GM13976 (cell line): ENCODE measurements around the gene PLSCR1.
A peak's percentile ranks its signal among the peaks of the same experiment; 100 is the strongest.

Experiments used
- DNase-seq: peaks from one replicate; pipeline ENCODE4 v3.0.0; 2012; ENCODE audit warnings: low spot score
- in situ Hi-C: fragments of 300-500 bp; cut with MboI; formaldehyde crosslinking; loops from one replicate; pipeline ENCODE4 v1.12.0; 2022; ENCODE audit warnings: low sequenced_read_pairs, mixed read lengths, inconsistent platforms; ENCODE audit not compliant: unreplicated experiment
- TF ChIP-seq, protein P1 (sequence below): IDR thresholded peaks from 2 replicates; pipeline ENCODE4 v1.5.1; 2012; ENCODE audit warnings: borderline replicate concordance, mild to moderate bottlenecking; ENCODE audit not compliant: insufficient read depth; ENCODE audit errors: extremely low read depth, missing control alignments, control extremely low read depth

Gene PLSCR1

DNA sequence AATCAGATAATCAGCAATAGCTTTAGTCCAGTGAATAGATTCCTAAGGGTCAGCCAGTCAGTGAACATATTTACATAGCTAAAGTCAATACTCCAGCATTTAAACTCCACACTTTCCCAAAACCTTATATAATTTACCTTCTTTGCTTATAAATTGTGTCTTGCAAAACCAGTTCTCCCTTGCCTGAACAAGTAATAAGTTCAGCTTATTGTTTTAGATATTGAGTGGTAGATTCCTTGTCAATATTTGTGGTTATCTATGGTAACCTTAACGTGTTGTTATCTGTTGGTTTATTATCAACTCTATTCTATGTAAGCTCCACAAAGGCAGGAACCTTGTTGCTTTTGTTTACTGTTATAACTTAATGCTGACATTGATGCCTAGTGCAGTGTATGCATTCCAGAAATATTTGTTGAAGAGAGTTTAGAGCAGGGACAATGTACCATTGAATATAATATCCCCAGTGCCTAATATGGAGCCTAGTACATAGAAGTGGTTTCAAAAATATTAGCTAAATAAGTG, 36.7 kb upstream of the PLSCR1 start:
- in situ Hi-C loops: loop anchor here (25.0 kb wide), 1 partner anchor 369 kb away; no protein-coding TSS in a partner anchor
- DNase-seq: no peak
- TF ChIP-seq, protein P1, sequence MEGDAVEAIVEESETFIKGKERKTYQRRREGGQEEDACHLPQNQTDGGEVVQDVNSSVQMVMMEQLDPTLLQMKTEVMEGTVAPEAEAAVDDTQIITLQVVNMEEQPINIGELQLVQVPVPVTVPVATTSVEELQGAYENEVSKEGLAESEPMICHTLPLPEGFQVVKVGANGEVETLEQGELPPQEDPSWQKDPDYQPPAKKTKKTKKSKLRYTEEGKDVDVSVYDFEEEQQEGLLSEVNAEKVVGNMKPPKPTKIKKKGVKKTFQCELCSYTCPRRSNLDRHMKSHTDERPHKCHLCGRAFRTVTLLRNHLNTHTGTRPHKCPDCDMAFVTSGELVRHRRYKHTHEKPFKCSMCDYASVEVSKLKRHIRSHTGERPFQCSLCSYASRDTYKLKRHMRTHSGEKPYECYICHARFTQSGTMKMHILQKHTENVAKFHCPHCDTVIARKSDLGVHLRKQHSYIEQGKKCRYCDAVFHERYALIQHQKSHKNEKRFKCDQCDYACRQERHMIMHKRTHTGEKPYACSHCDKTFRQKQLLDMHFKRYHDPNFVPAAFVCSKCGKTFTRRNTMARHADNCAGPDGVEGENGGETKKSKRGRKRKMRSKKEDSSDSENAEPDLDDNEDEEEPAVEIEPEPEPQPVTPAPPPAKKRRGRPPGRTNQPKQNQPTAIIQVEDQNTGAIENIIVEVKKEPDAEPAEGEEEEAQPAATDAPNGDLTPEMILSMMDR: no peak

DNA sequence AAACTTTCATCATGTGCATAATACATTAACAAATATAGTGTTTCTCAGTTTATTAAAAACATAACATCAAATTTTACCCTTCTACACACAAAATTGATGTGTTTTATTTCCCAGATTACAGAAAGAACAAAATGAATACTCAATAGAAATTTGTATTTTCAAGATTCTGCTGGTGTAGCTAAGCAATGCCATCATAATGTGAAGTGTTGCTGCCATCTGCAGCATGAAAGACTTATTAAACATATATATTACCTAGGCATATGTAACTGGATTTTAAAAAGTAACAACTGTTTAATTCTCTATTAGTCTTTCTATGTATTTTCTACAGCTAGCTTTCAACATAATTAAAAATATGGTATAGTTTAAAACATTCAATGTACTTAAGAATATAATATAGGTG, 33.3 kb upstream of the PLSCR1 start:
- TF ChIP-seq, protein P1: peak; percentile 16
- DNase-seq: no peak
- in situ Hi-C loops: loop anchor here (25.0 kb wide), 1 partner anchor 365 kb away; no protein-coding TSS in a partner anchor

DNA sequence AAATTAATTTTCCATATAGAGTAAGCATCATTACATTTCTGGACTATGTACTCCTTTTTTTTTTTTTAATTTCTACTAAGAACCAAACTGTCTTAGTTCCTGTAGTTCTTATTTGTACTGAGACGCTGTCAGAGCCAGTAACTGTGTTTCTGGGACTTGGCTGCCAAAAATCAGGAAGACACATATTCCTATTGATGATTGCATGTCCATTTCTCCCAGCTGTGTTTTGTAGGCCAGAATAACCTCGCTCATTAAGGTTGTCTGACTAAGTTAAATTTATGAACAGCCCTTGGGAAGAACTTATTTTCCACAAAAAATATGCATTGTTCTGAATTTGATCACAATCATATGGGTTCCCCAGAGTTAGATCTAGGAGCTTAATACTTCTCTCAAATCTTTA, 31.2 kb upstream of the PLSCR1 start:
- DNase-seq: no peak
- TF ChIP-seq, protein P1: no peak
- in situ Hi-C loops: loop anchor here (25.0 kb wide), 1 partner anchor 363 kb away; no protein-coding TSS in a partner anchor

DNA sequence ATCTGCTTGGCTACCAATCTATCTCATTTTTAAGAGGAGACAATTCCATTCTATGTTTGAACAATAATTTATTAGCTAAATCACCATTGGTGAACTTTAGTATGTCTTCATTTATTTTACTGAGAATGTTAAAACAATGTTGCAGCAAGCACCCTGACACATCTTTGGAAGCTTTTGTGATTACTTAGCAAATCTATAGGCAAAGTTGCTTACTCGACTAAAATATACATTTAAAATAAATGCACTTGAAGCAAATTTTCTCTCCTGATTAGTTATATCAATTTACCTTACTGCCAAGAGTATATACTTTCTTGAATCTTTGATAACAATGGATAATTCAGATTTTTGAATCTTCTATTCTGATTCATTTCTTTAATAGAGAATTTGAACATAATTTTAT, 29.8 kb upstream of the PLSCR1 start:
- TF ChIP-seq, protein P1: no peak
- DNase-seq: no peak
- in situ Hi-C loops: no loop called here

DNA sequence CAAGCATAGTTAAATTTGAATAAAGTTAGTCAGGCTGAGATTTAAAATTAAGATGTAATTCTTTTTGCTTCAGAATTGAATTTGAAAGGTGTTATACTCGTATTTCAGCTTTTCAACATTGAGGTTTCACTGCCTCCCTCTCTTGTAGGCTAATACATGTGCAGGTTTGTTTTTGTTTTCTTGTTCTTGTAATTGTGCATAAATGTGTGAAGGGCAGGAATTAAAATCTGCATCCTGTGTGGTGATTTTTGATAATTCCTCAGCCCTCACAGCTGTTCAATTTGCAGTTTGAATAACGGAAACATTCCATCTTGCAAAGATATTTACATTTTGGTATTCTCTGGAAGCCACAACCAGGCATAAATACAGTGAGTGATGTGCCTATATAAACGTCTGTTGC, 24.9 kb upstream of the PLSCR1 start:
- TF ChIP-seq, protein P1: no peak
- in situ Hi-C loops: no loop called here
- no peak for DNase-seq

DNA sequence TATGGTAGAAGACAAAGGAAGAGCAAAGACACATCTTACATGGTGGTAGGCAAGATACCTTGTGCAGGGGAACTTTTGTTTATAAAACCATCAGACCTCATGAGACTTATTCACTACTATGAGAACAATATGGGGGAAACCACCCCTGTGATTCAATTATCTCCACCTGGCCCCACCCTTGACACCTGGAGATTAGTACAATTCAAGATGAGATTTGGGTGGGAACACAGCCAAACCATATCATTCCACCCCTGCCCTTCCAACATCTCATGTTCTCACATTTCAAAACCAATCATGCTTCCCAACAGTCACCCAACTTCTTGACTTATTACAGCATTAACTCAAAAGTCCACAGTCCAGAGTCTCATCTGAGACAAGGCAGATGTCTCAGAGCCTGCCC, 21.7 kb upstream of the PLSCR1 start:
- in situ Hi-C loops: no loop called here
- TF ChIP-seq, protein P1: no peak
- DNase-seq: no peak

DNA sequence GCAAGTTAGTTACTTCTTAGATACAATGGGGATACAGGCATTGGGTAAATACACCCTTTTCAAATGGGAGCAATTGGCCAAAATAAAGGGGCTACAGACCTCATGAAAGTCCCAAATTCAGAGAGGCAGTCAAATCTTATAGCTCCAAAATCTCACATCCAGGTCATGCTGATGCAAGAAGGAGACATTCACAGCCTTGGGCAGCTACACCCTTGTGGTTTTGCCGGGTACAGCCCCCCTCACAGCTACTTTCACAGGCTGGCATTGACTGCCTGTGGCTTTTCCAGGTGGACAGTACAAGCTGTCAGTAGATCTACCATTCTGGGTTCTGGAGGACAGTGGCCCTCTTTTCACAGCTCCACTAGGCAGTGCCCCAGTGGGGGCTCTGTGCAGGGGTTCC, 17.5 kb upstream of the PLSCR1 start:
- TF ChIP-seq, protein P1: no peak
- no peak for DNase-seq
- in situ Hi-C loops: no loop called here
